Placental epithelial cell (primary cell): ENCODE results near the gene TREH. TPM values are rescaled to one million over a fixed set of nuclear protein-coding genes. Genes with fewer than 3 reads are reported as not detected.

Experiments
- small RNA-seq: library from RNA; depleted of rRNA; stranded (forward); fragments of <200 nt; gene quantifications from one replicate; pipeline ENCODE3, GENCODE V24; 2012
- total RNA-seq: library from RNA; depleted of rRNA; stranded (reverse); fragments of >200 nt; gene quantifications from 2 replicates; pipeline ENCODE4 v1.2.3, GENCODE V29; 2012

Gene TREH, protein sequence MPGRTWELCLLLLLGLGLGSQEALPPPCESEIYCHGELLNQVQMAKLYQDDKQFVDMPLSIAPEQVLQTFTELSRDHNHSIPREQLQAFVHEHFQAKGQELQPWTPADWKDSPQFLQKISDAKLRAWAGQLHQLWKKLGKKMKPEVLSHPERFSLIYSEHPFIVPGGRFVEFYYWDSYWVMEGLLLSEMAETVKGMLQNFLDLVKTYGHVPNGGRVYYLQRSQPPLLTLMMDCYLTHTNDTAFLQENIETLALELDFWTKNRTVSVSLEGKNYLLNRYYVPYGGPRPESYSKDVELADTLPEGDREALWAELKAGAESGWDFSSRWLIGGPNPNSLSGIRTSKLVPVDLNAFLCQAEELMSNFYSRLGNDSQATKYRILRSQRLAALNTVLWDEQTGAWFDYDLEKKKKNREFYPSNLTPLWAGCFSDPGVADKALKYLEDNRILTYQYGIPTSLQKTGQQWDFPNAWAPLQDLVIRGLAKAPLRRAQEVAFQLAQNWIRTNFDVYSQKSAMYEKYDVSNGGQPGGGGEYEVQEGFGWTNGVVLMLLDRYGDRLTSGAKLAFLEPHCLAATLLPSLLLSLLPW
- not detected in 2 replicates for total RNA-seq

DNA sequence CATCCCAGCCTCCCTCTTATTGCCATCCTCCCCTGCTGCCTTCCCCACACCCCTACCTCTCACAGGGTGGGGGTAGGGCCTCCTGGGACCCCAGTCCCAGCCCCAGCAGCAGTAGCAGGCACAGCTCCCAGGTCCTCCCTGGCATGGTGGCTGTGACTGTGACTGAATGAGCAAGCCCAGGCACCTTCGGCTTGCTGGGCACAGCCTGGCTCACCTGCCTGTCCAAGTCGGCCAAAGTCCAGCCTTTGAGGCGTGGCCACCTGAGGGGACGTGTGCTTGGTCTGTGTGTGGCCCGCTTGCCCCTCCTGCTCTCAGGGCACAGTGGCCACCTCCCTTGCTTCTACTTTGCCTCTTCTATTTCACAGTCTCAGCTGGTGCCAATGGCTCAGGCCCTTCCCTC lies at the start of gene TREH:
Gene TREH (minus strand): TSS at position 168 of the 400 bp plus-strand sequence. CDS start 23 bp downstream, at position 145.

DNA sequence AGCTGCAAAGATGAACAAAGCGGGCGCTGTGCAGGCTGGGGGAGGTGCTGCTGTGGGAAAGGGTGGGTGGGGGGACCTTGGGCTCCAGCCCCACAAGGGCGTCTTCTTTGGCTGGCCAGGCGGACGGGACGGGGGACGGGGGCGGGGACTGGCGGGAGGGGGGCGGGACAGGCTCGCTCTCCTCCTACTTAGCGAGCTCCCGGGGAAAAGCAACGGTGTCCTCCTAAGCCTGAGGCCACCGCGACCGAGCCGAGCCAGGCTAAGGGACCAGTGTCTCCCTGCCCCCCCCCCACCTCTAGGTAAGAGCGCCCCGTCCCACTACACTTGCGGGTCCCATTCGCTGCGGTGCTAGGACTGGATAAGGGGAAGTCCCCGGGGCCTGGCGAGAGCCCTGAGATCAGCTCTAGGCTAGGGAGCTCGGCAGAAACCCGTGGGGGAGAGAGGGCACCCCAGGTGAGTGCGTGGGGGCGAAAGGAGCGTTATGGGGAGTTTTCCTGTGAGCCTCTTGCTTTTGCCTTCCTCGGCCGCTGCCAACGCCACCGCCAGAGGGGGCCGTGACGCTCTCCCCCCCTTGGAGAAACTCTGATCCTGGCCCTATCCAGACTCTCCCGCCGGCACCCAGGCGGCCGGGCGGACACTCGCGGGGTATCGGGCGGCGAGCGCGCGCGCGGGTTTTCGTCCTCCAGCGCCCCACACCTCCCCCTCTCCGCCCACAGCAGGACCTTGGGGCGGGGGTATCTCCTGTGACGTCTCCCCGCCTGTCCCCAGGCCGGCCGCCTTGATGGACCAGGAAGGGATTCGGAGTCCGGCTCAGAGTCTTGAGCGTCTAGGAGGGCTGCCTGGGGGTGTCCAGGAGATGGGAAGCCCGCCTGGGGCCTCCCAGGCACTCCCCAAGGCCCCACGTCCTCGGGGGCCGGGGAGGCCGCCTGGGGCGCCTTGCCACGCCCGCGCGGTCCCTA lies 71.8 kb downstream of the TREH start, which contains the start of gene PHLDB1:
Gene PHLDB1 (plus strand): TSS at position 215 of the 959 bp plus-strand sequence. CDS start 6,222 bp downstream, outside the sequence.

Small RNAs within 50 kb of the gene (small RNA-seq; reads per million reads assigned to genes)
- gene RNU6-376P, result not detected

Other genes starting within 250 kb of the TREH start
- gene KMT2A, start 243.2 kb downstream of the TREH start, total RNA-seq, result 50.6 and 58.0 TPM in 2 replicates
- gene TTC36, start 152.2 kb downstream of the TREH start, total RNA-seq, result 1.2 and 2.7 TPM in 2 replicates
- gene TMEM25, start 148.5 kb downstream of the TREH start, total RNA-seq, result 42.0 and 60.8 TPM in 2 replicates
- gene IFT46, start 113.7 kb downstream of the TREH start, total RNA-seq, result 40.4 and 43.8 TPM in 2 replicates
- gene ARCN1, start 107.2 kb downstream of the TREH start, total RNA-seq, result 148 and 247 TPM in 2 replicates
- gene PHLDB1, start 72.0 kb downstream of the TREH start, total RNA-seq, result 29.4 and 37.4 TPM in 2 replicates
- gene DDX6, start 111.5 kb upstream of the TREH start, total RNA-seq, result 96.2 and 124 TPM in 2 replicates
- 0.11 TPM in 1 of 2 replicates, not detected in the other for gene CXCR5, start 204.2 kb upstream of the TREH start, total RNA-seq
- gene BCL9L, start 246.3 kb upstream of the TREH start, total RNA-seq, result 31.4 and 35.3 TPM in 2 replicates